ENCODE measurements around the gene ZNF592. TPM values are rescaled to one million over a fixed set of nuclear protein-coding genes. Genes with fewer than 3 reads are reported as not detected.

ZNF592 gene
- total and polyA plus RNA-seq, 4 donors, result 10.2 to 29.5 (median 21.8) TPM

DNA sequence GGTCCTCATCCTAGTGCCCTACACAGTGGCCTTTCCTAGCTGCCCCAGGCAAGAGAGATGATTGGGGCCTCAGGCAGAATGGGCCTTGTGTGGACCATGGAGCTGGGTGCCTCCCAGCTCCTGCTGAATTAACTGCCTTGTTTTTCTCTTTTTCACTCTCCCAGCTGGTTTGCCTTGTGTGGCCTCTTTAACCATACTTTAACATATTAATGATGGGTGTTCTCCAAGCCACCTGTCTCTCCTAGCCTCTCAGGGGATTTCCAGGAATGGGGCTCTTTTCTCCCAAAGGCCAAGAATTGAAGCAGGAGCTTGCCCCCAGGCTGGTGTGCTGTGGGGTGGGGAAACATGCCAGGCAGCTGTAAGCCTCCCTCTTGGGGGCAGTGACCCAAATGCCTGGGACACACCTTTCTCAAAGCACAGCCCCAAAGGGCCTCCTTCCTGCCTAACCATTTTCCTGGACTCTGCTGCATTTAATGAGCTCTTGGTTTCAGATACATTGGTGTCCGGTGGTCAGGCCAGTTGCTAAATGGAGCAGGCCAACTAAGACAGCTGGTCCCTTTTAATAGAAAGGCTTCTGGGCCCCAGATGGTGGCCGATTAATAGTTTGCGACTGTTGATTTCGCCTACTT lies 74.4 kb downstream of the ZNF592 start:
- WGBS (ENCODE audit: insufficient coverage), result 72% methylated on average over 4 of the region's 4 CpGs
- H3K27me3 ChIP-seq (ENCODE audit: control insufficient read depth, insufficient read depth, low read length), result no peaks in the 10 kb centered on the region
- no peak overlapping the region for H3K4me3 ChIP-seq (ENCODE audit: low read depth, low read length)
- H3K9me3 ChIP-seq (ENCODE audit: control insufficient read depth, insufficient read depth, low read length), result no peaks in the 10 kb centered on the region
- no peak overlapping the region for H3K27ac ChIP-seq (ENCODE audit: low read depth, low read length)
- H3K4me1 ChIP-seq (ENCODE audit: control insufficient read depth, insufficient read depth, low read length), result peaks cover 59% of the 10 kb centered on the region
- DNase-seq (ENCODE audit: low read depth in 4 of 6, low spot score in 6 of 6), result no peak
- peaks cover 2% of the 10 kb centered on the region for H3K36me3 ChIP-seq (ENCODE audit: control insufficient read depth, insufficient read depth, low read length)

DNA sequence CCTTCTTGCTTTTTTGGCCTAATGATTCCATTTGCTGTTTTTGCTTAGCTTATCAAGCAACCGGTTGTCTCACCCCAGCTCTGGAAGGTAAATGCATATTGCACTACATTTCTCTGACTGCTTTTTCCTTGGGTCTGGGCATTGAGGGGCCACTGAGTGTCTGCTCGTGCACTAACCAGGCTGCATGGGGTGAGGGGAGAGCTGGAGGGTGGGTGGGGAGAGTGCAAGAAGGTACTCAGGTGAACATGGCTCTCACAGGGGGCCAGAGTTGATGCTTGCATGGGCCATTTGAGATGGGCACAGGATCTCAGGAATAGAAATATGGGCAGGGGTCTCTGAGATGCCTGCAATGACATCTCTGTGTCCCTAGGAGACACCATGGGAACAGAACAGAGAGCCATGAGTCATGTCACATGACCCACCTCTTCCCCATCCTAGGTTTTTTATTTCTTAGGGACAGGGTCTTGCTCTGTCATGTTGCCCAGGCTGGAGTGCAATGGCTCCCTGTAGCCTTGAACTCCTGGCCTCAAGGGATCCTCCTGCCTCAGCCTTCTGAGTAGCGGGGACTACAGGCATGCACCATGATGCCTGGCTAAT lies 75.0 kb downstream of the ZNF592 start:
- peaks cover 2% of the 10 kb centered on the region for H3K36me3 ChIP-seq (ENCODE audit: control insufficient read depth, insufficient read depth, low read length)
- peaks cover 53% of the 10 kb centered on the region for H3K4me1 ChIP-seq (ENCODE audit: control insufficient read depth, insufficient read depth, low read length)
- no peaks in the 10 kb centered on the region for H3K9me3 ChIP-seq (ENCODE audit: control insufficient read depth, insufficient read depth, low read length)
- no peaks in the 10 kb centered on the region for H3K27me3 ChIP-seq (ENCODE audit: control insufficient read depth, insufficient read depth, low read length)
- WGBS (ENCODE audit: insufficient coverage), result 81% methylated on average over 3 of the region's 3 CpGs
- no peak overlapping the region for H3K4me3 ChIP-seq (ENCODE audit: low read depth, low read length)
- H3K27ac ChIP-seq (ENCODE audit: low read depth, low read length), result peak overlapping the region; percentile 47
- DNase-seq (ENCODE audit: low read depth in 4 of 6, low spot score in 6 of 6), result no peak

DNA sequence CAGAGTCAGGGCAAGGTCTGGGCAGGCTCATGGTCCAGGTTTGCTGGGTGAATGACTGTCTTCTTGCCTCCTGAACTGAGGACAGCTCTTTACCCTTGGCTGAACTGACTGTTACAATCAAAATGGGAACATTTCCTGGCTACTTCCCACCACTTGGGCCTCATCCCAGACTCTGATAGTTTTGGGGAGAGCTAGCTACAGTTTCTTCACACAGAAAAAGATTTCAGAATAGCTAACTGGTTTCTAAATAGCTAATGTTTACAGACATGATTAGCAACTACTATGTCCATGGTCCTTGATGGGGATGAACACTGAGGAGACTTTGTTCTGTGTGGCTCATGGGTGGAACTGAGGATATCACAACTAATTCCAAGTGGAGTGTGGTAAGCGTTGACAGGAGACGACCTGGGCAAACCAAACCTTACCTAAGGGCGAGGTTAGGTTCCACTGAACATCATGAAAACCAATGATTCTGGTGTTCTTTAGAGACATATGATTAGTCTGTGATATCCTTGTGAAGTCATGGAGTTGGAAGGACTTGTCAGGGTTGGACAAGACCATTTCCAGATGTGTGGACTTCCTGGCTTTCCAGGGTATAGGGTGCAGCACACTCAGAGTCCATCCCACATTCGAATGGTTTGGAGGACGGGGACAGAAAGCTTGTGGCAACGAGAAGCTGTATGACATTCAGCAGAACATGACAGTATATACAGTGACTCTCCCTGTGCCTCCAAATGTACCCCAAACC lies 76.0 kb downstream of the ZNF592 start:
- Histone ChIP-seq H3K9me3 (ENCODE audit: control insufficient read depth, insufficient read depth, low read length) (no peaks in the 10 kb centered on the region), H3K4me3 (ENCODE audit: low read depth, low read length) (no peak overlapping the region), H3K27me3 (ENCODE audit: control insufficient read depth, insufficient read depth, low read length) (no peaks in the 10 kb centered on the region), H3K27ac (ENCODE audit: low read depth, low read length) (peak overlapping the region; percentile 57), H3K4me1 (ENCODE audit: control insufficient read depth, insufficient read depth, low read length) (peaks cover 45% of the 10 kb centered on the region), H3K36me3 (ENCODE audit: control insufficient read depth, insufficient read depth, low read length) (peaks cover 2% of the 10 kb centered on the region)
- DNase-seq (ENCODE audit: low read depth in 4 of 6, low spot score in 6 of 6), result peak in 4 of 6 donors; percentile 24 to 85 (median 51)
- 88% methylated on average over 6 of the region's 6 CpGs for WGBS (ENCODE audit: insufficient coverage)

DNA sequence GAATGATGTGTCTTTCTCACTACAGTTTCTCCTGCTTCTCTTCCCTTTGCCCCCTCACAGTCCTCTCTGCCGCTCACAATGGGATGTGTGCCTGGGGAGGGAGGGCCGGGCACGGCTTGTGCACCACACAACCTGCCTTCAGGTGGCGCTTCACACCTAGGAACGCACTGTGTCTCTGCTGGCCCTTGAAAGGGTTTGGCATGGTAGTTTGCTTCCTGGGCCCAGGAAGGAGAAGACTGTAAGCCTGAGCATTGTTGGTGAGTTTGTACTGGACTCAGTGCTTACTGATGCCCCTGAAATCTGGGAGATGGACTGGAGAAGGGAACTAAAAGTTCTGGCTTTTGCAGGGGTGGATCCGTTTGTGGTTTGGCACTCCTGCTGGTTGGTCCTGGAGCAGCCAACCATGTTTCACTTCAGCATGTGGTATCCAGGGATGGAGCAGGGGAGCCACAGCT lies 78.0 kb downstream of the ZNF592 start:
- Histone ChIP-seq H3K4me1 (ENCODE audit: control insufficient read depth, insufficient read depth, low read length) (peaks cover 27% of the 10 kb centered on the region), H3K9me3 (ENCODE audit: control insufficient read depth, insufficient read depth, low read length) (no peaks in the 10 kb centered on the region), H3K27me3 (ENCODE audit: control insufficient read depth, insufficient read depth, low read length) (no peaks in the 10 kb centered on the region), H3K4me3 (ENCODE audit: low read depth, low read length) (no peak overlapping the region), H3K27ac (ENCODE audit: low read depth, low read length) (no peak overlapping the region), H3K36me3 (ENCODE audit: control insufficient read depth, insufficient read depth, low read length) (no peaks in the 10 kb centered on the region)
- DNase-seq (ENCODE audit: low read depth in 4 of 6, low spot score in 6 of 6), result no peak
- WGBS (ENCODE audit: insufficient coverage), result 62% methylated on average over 5 of the region's 6 CpGs

DNA sequence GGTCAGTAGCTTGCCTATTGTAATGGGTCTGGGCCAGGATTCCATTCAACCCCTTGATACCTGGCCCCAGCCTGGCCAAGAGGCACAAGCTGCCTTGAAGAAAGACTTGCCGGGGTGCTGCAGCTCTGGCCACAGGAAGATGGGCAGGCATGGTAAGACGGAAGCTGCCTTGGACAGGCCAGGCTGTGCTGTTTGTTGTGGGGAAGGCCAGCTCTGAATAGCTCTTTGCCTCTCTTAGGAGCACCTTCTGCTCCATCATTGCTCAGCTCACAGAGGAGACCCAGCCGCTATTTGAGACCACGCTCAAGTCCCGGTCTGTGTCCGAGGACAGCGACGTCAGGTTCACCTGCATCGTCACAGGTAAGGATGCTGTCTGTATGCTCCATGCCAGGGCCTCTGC lies 78.9 kb downstream of the ZNF592 start:
- Histone ChIP-seq H3K27ac (ENCODE audit: low read depth, low read length) (no peak overlapping the region), H3K4me3 (ENCODE audit: low read depth, low read length) (no peak overlapping the region), H3K36me3 (ENCODE audit: control insufficient read depth, insufficient read depth, low read length) (no peaks in the 10 kb centered on the region), H3K27me3 (ENCODE audit: control insufficient read depth, insufficient read depth, low read length) (no peaks in the 10 kb centered on the region), H3K4me1 (ENCODE audit: control insufficient read depth, insufficient read depth, low read length) (peaks cover 20% of the 10 kb centered on the region), H3K9me3 (ENCODE audit: control insufficient read depth, insufficient read depth, low read length) (no peaks in the 10 kb centered on the region)
- WGBS (ENCODE audit: insufficient coverage), result 92% methylated on average over 9 of the region's 9 CpGs
- DNase-seq (ENCODE audit: low read depth in 4 of 6, low spot score in 6 of 6), result no peak

DNA sequence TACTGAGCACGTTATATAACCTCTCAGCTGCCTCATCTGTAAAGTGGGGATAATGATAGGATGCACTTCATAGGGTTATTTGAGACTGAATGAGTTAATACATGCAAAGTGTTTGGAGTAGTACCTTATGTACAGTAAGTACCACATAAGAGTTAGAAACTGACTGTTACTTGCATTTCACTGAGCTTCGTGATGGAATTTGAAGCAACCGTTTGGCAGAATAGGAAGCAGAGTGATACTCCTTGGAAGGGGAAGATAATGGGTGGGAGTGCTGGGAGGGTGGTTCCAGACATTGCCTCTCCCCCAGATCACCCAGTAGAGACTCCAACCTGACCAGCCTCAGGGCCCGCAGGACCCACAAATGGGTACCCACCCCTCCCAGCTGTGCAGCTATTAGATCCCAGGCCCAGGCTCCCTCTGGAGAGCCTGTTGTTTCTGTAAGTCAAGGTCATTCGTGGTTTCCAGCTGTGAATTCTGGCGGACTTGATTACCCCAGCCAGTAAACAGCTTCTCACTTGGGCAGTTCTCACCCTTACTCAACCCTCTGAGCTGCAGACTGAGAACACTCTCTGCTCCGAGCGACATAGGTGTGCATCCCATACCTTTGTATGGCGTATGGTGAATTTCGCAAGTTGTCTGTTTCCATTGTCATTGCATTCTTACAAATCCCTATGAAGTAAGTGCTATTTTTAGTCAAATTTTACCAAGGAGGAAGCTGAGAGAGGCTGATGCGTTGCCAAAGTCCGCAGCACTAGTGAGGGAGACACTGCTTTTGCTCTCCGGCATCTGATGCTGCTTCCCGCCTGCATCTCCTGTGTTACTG lies 79.9 kb downstream of the ZNF592 start:
- DNase-seq (ENCODE audit: low read depth in 4 of 6, low spot score in 6 of 6), result peak in 1 of 6 donors; percentile 38
- Histone ChIP-seq H3K4me3 (ENCODE audit: low read depth, low read length) (no peak overlapping the region), H3K4me1 (ENCODE audit: control insufficient read depth, insufficient read depth, low read length) (peaks cover 11% of the 10 kb centered on the region), H3K9me3 (ENCODE audit: control insufficient read depth, insufficient read depth, low read length) (no peaks in the 10 kb centered on the region), H3K27ac (ENCODE audit: low read depth, low read length) (peak overlapping the region; percentile 26), H3K36me3 (ENCODE audit: control insufficient read depth, insufficient read depth, low read length) (no peaks in the 10 kb centered on the region), H3K27me3 (ENCODE audit: control insufficient read depth, insufficient read depth, low read length) (no peaks in the 10 kb centered on the region)
- WGBS (ENCODE audit: insufficient coverage), result 65% methylated on average over 9 of the region's 14 CpGs

DNA sequence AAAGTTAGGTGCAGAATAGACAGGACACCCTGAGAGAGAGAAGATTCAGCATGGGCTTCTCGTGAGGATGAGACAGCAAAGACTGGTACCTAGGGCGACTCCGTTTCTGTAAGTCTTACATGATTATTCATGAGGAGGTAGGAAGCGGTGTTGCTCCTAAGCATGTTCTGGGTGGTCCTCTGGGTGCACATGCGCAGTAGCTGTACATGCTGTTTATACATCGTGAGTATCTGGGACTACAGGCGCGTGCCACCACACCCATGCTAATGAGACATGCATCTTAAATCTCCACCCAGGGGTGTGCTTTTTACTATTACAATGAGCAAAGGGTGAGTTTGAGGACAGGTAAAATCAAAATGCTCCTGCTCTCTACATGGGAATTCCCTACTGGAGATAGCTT lies 81.0 kb downstream of the ZNF592 start:
- H3K27ac ChIP-seq (ENCODE audit: low read depth, low read length), result no peak overlapping the region
- no peaks in the 10 kb centered on the region for H3K36me3 ChIP-seq (ENCODE audit: control insufficient read depth, insufficient read depth, low read length)
- H3K27me3 ChIP-seq (ENCODE audit: control insufficient read depth, insufficient read depth, low read length), result no peaks in the 10 kb centered on the region
- peaks cover 3% of the 10 kb centered on the region for H3K4me1 ChIP-seq (ENCODE audit: control insufficient read depth, insufficient read depth, low read length)
- 85% methylated on average over 4 of the region's 8 CpGs for WGBS (ENCODE audit: insufficient coverage)
- no peak overlapping the region for H3K4me3 ChIP-seq (ENCODE audit: low read depth, low read length)
- no peak for DNase-seq (ENCODE audit: low read depth in 4 of 6, low spot score in 6 of 6)
- no peaks in the 10 kb centered on the region for H3K9me3 ChIP-seq (ENCODE audit: control insufficient read depth, insufficient read depth, low read length)

DNA sequence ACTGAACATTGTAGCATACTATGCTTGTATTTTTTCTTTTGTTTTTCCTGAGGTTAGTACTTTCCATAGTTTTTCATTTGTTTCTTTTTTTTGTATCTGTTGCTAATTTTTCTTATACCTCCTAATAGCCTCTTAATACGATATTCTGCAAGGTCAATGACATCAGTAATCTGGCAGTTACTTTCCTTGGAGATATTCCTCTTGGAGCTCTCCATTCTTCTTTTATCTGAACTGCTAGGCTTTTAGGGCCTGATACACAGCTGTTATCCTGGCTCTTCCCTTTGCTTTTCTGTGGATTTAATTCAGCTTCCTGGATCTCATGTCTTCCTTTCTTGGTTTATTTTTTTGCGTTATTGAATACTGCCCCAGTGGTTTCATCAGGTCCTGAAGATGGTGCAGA lies 81.6 kb downstream of the ZNF592 start:
- WGBS (ENCODE audit: insufficient coverage), result 92% methylated on average over 2 of the region's 2 CpGs
- Histone ChIP-seq H3K4me1 (ENCODE audit: control insufficient read depth, insufficient read depth, low read length) (peaks cover 3% of the 10 kb centered on the region), H3K36me3 (ENCODE audit: control insufficient read depth, insufficient read depth, low read length) (peaks cover 3% of the 10 kb centered on the region), H3K9me3 (ENCODE audit: control insufficient read depth, insufficient read depth, low read length) (no peaks in the 10 kb centered on the region), H3K27me3 (ENCODE audit: control insufficient read depth, insufficient read depth, low read length) (no peaks in the 10 kb centered on the region), H3K27ac (ENCODE audit: low read depth, low read length) (no peak overlapping the region), H3K4me3 (ENCODE audit: low read depth, low read length) (no peak overlapping the region)
- DNase-seq (ENCODE audit: low read depth in 4 of 6, low spot score in 6 of 6), result no peak

DNA sequence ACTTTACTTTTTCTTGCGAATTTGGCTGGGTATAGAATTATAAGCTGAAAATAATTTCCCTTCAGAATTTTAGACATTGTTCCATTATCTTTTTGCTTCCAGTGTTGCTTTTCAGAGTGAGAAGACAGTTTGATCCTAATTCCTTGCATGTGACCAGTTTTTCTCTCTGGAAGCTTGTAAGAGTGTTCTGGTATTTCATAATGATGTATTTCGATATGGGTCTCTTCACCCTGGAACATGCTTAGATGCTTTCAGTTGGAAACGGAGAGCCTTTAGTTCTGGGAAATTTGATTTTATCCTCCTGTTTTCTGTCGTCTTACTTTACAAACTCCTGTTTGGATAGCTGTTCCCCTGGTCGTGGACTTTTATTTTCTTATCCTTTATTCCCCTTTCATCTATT lies 82.6 kb downstream of the ZNF592 start:
- Histone ChIP-seq H3K4me1 (ENCODE audit: control insufficient read depth, insufficient read depth, low read length) (peaks cover 3% of the 10 kb centered on the region), H3K27ac (ENCODE audit: low read depth, low read length) (no peak overlapping the region)
- WGBS (ENCODE audit: insufficient coverage), result no CpG with 5 or more reads among the region's 5 CpGs

More for the DNA sequence above, 82.6 kb downstream of the ZNF592 start:
- DNase-seq (ENCODE audit: low read depth in 4 of 6, low spot score in 6 of 6), result no peak
- peaks cover 3% of the 10 kb centered on the region for H3K36me3 ChIP-seq (ENCODE audit: control insufficient read depth, insufficient read depth, low read length)
- no peak overlapping the region for H3K4me3 ChIP-seq (ENCODE audit: low read depth, low read length)
- no peaks in the 10 kb centered on the region for H3K9me3 ChIP-seq (ENCODE audit: control insufficient read depth, insufficient read depth, low read length)
- no peaks in the 10 kb centered on the region for H3K27me3 ChIP-seq (ENCODE audit: control insufficient read depth, insufficient read depth, low read length)

All from spinal cord (tissue), 10 donors.